MCF 10A (cell line): ENCODE results near the gene TMEM151B. TPM values are rescaled to one million over a fixed set of nuclear protein-coding genes. Genes with fewer than 3 reads are reported as not detected.
"Not testable (repeated sequence)": the region's sequence is repeated elsewhere in the genome, so short reads cannot be mapped to it uniquely, and the experiment has no call there.

Experiments used
- BruUV-seq: library from RNA; stranded (reverse); fragments of 400-500 nt; replicated peaks from 2 replicates; lab custom pipeline; 2021; lab: Mats Ljungman, UMichigan
- CTCF ChIA-PET: fragments of 300-600 bp; sonication (Branson Sonifier 250); formaldehyde crosslinking; extraction: SDS; loops from one replicate; lab custom pipeline; 2021; ENCODE audit warnings: antibody characterized with exemption, inconsistent platforms; lab: Yijun Ruan, JAX
- POLR2A ChIA-PET: fragments of 300-600, 350-650 bp; sonication (Branson Sonifier 250); formaldehyde crosslinking; extraction: SDS; loops from one replicate; lab custom pipeline; 2020; ENCODE audit warnings: antibody characterized with exemption, inconsistent platforms; lab: Yijun Ruan, JAX
- DNase-seq: peaks from one replicate; pipeline ENCODE4 v3.0.0-alpha.2; 2018; ENCODE audit not compliant: unreplicated experiment
- H3K27ac Mint-ChIP-seq: one replicate; pipeline ENCODE4 v1.8.0; 2022; ENCODE audit warnings: mild to moderate bottlenecking, low read depth, mixed read lengths; ENCODE audit not compliant: unreplicated experiment
- H3K27me3 Mint-ChIP-seq: one replicate; pipeline ENCODE4 v1.8.0; 2022; ENCODE audit warnings: mixed read lengths; ENCODE audit not compliant: insufficient read depth, unreplicated experiment
- H3K36me3 Mint-ChIP-seq: one replicate; pipeline ENCODE4 v1.8.0; 2022; ENCODE audit warnings: mild to moderate bottlenecking, moderate library complexity, mixed read lengths; ENCODE audit not compliant: insufficient read depth, unreplicated experiment
- H3K4me1 Mint-ChIP-seq: one replicate; pipeline ENCODE4 v1.8.0; 2022; ENCODE audit warnings: mixed read lengths; ENCODE audit not compliant: insufficient read depth, unreplicated experiment
- H3K4me3 Mint-ChIP-seq: one replicate; pipeline ENCODE4 v1.8.0; 2022; ENCODE audit warnings: mild to moderate bottlenecking, moderate library complexity, mixed read lengths; ENCODE audit not compliant: unreplicated experiment
- H3K9me3 Mint-ChIP-seq: one replicate; pipeline ENCODE4 v1.8.0; 2022; ENCODE audit warnings: mixed read lengths; ENCODE audit not compliant: unreplicated experiment
- CTCF ChIP-seq: fragments of 200-600 bp; IDR thresholded peaks from one replicate; pipeline ENCODE4 v1.8.0; 2022; ENCODE audit warnings: antibody characterized with exemption, mild to moderate bottlenecking; ENCODE audit not compliant: unreplicated experiment
- intact Hi-C: fragments of 100-400 bp; cut with micrococcal nuclease; formaldehyde crosslinking; loops from 2 replicates; pipeline ENCODE4 v1.14.1; 2022
- total RNA-seq: library from RNA; stranded (reverse); gene quantifications from 2 replicates; pipeline ENCODE4 v1.2.3, GENCODE V29; 2022

The TMEM151B gene
- total RNA-seq, 1 experiment from 2014 or later, result not detected

DNA sequence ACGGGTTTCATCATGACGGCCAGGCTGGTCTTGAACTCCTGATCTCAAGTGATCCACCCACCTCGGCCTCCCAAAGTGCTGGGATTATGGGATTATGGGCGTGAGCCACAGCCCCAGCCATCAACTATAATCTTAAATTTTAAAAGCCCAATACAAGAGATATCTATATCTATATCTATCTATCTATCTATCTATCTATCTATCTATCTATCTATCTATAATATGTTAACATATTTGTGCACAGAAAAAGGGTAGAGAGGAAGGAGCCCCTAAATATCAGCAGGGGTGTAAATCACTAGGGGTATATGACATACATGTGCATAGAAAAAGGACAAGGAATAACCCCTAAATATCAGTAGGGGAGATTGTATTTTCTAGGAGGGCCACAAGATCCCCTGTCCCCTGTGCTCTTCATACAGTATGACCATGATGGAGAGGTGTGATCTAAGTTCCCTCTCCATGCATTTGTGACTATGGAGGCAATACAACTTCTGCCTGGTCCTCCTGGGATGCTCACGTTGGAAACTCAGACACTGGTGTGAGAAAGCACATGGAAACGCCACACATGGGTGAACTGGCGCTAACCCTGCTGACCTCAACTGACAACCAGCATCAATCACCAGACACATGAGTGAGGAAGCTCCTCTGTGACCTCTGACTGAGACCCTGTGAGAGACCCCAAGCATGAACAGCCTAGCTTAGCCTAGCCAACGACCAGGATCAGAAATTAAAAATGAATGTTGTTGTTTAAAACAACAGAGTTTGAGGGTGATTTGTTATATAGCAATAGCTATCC is 71.0 kb downstream of the TMEM151B start:
- no peaks in the 10 kb centered on the region for H3K36me3 Mint-ChIP-seq
- H3K27ac Mint-ChIP-seq, result no peak overlapping the region
- H3K4me3 Mint-ChIP-seq, result no peak overlapping the region
- no TSS peak for BruUV-seq
- H3K9me3 Mint-ChIP-seq, result no peaks in the 10 kb centered on the region
- ChIA-PET CTCF (interaction anchor here (0.6 to 1.3 kb wide), 3 partner anchors 32 to 73 kb away, joined by 3 to 4 read pairs (median 3); no protein-coding TSS in a partner anchor), POLR2A (interaction anchor here (0.6 to 0.9 kb wide), 2 partner anchors 21 to 46 kb away, joined by 3 read pairs; partner anchors contain the start of gene CDC5L)
- no peaks in the 10 kb centered on the region for H3K4me1 Mint-ChIP-seq
- TF ChIP-seq CTCF, result no peak
- no peak for DNase-seq
- H3K27me3 Mint-ChIP-seq, result peaks cover 52% of the 10 kb centered on the region
- intact Hi-C loops, result no loop called here

- ChIA-PET CTCF (interaction anchor here (0.6 to 2.1 kb wide), 4 partner anchors 29 to 74 kb away, joined by 3 to 5 read pairs (median 4); partner anchors contain the start of gene AARS2), POLR2A (interaction anchor here (0.9 kb wide), 1 partner anchor 46 kb away, joined by 3 read pairs; the partner anchor contains the start of gene CDC5L)
- H3K4me3 Mint-ChIP-seq, result no peak overlapping the region
- H3K9me3 Mint-ChIP-seq, result no peaks in the 10 kb centered on the region
- H3K27ac Mint-ChIP-seq, result no peak overlapping the region
- no peak for DNase-seq
- TF ChIP-seq CTCF, result no peak
- peaks cover 44% of the 10 kb centered on the region for H3K27me3 Mint-ChIP-seq
- H3K4me1 Mint-ChIP-seq, result no peaks in the 10 kb centered on the region
- intact Hi-C loops, result no loop called here
- H3K36me3 Mint-ChIP-seq, result no peaks in the 10 kb centered on the region
- BruUV-seq, result no TSS peak
Measured at GRCh38 chr6:44342052-44342451, 71.8 kb downstream of the TMEM151B start.

DNA sequence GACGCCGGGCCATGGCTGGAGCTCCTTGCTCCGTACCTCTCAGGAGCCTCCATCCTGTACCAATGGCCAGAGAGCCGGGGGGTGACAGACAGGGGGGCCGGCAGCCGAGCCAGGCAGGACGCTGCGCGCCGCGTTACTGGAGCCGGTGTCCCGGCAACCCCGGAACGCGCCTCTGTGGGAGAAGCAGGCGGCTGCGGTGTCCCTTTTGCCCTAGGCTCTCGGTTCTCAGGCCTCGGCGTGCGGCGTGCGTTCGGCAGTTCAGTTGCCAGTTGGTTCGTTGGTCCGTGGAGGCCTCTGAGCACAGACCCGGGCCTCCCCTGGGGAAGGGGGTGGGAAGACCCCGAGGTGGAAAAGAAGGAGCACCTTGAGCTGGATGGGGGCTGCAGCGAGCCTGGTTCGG is 72.2 kb downstream of the TMEM151B start, which contains the start of gene SPATS1:
Gene SPATS1, plus strand, starts transcription at position 162 of the 400 bp plus-strand sequence. CDS start 446 bp downstream, outside the sequence.
- POLR2A ChIA-PET, result no interaction called here
- CTCF ChIA-PET, result interaction anchor here (1.3 to 2.1 kb wide), 3 partner anchors 29 to 74 kb away, joined by 4 to 6 read pairs (median 5); partner anchors contain the start of gene AARS2

GRCh38 chr6:44346818-44347217 is 76.6 kb downstream of the TMEM151B start:
- BruUV-seq, POLR2A ChIA-PET, H3K27ac Mint-ChIP-seq, H3K4me1 Mint-ChIP-seq, DNase-seq, H3K9me3 Mint-ChIP-seq, intact Hi-C loops, H3K36me3 Mint-ChIP-seq, H3K4me3 Mint-ChIP-seq: not testable (repeated sequence)
- H3K27me3 Mint-ChIP-seq, result peaks cover 35% of the 10 kb centered on the region
- CTCF ChIA-PET, result interaction anchor here (0.6 to 1.0 kb wide), 2 partner anchors 9 to 14 kb away, joined by 3 read pairs; no protein-coding TSS in a partner anchor

More for the DNA sequence above, 72.2 kb downstream of the TMEM151B start, which contains the start of gene SPATS1:
- Mint-ChIP-seq H3K36me3 (no peaks in the 10 kb centered on the region), H3K9me3 (no peaks in the 10 kb centered on the region), H3K4me3 (no peak within 1 kb of the TSS), H3K27ac (no peak within 1 kb of the TSS), H3K27me3 (peaks cover 40% of the 10 kb centered on the region), H3K4me1 (no peaks in the 10 kb centered on the region)
- DNase-seq, result no peak
- no peak for TF ChIP-seq CTCF
- intact Hi-C loops, result no loop called here
- no TSS peak for BruUV-seq
